ENCODE data around the gene GRIK2.

Gene GRIK2

GRCh38 chr6:101728956-101729355, 335.4 kb downstream of the GRIK2 start:
- DNase-seq = no peak

GRCh38 chr6:101730954-101731353, 337.4 kb downstream of the GRIK2 start:
- DNase-seq = no peak

GRCh38 chr6:101733899-101734298, 340.4 kb downstream of the GRIK2 start:
- DNase-seq = no peak

- no peak for DNase-seq
Observed at GRCh38 chr6:101738481-101738880, 345.0 kb downstream of the GRIK2 start.

GRCh38 chr6:101740631-101741030, 347.1 kb downstream of the GRIK2 start:
- DNase-seq = no peak

- DNase-seq = no peak
Observed at GRCh38 chr6:101741474-101742171, 348.1 kb downstream of the GRIK2 start.

GRCh38 chr6:101747160-101747559, 353.7 kb downstream of the GRIK2 start:
- no peak for DNase-seq

GRCh38 chr6:101747716-101748115, 354.2 kb downstream of the GRIK2 start:
- DNase-seq = no peak

- DNase-seq = no peak
Observed at GRCh38 chr6:101755931-101756330, 362.4 kb downstream of the GRIK2 start.

GRCh38 chr6:101758368-101758767, 364.9 kb downstream of the GRIK2 start:
- no peak for DNase-seq

GRCh38 chr6:101760843-101761621, 367.5 kb downstream of the GRIK2 start:
- DNase-seq = no peak

GRCh38 chr6:101762851-101763250, 369.3 kb downstream of the GRIK2 start:
- no peak for DNase-seq

GRCh38 chr6:101765281-101765680, 371.8 kb downstream of the GRIK2 start:
- DNase-seq = no peak

GRCh38 chr6:101770116-101770515, 376.6 kb downstream of the GRIK2 start:
- DNase-seq = no peak

GRCh38 chr6:101776919-101777350, 383.4 kb downstream of the GRIK2 start:
- peak; percentile 67 for DNase-seq

- DNase-seq = no peak
Observed at GRCh38 chr6:101777646-101778045, 384.1 kb downstream of the GRIK2 start.

GRCh38 chr6:101779051-101779844, 385.7 kb downstream of the GRIK2 start:
- no peak for DNase-seq

GRCh38 chr6:101783287-101783686, 389.8 kb downstream of the GRIK2 start:
- no peak for DNase-seq

GRCh38 chr6:101784094-101784493, 390.6 kb downstream of the GRIK2 start:
- no peak for DNase-seq

GRCh38 chr6:101799531-101799930, 406.0 kb downstream of the GRIK2 start:
- no peak for DNase-seq

- no peak for DNase-seq
Observed at GRCh38 chr6:101800598-101800997, 407.1 kb downstream of the GRIK2 start.

- DNase-seq = no peak
Observed at GRCh38 chr6:101803136-101803535, 409.6 kb downstream of the GRIK2 start.

GRCh38 chr6:101806241-101806640, 412.7 kb downstream of the GRIK2 start:
- DNase-seq = no peak

- no peak for DNase-seq
Observed at GRCh38 chr6:101811108-101811507, 417.6 kb downstream of the GRIK2 start.

All from NCI-H2107 (cell line).